Measurements from ENCODE around the gene SMIM1. TPM values are rescaled to one million over a fixed set of nuclear protein-coding genes. Genes with fewer than 3 reads are reported as not detected.
"Not testable (repeated sequence)": the region's sequence is repeated elsewhere in the genome, so short reads cannot be mapped to it uniquely, and the experiment has no call there.

SMIM1 gene, protein sequence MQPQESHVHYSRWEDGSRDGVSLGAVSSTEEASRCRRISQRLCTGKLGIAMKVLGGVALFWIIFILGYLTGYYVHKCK
- total RNA-seq (2014; rRNA removed; shearing (Covaris generic)): 2.9 and 4.4 TPM in 2 replicates
- polyA plus RNA-seq (2015; cell fraction: cytosol; rRNA removed): 5.8 and 10.1 TPM in 2 replicates
- not detected in 2 replicates for polyA plus RNA-seq (2015; cell fraction: nucleus; rRNA removed)

DNA sequence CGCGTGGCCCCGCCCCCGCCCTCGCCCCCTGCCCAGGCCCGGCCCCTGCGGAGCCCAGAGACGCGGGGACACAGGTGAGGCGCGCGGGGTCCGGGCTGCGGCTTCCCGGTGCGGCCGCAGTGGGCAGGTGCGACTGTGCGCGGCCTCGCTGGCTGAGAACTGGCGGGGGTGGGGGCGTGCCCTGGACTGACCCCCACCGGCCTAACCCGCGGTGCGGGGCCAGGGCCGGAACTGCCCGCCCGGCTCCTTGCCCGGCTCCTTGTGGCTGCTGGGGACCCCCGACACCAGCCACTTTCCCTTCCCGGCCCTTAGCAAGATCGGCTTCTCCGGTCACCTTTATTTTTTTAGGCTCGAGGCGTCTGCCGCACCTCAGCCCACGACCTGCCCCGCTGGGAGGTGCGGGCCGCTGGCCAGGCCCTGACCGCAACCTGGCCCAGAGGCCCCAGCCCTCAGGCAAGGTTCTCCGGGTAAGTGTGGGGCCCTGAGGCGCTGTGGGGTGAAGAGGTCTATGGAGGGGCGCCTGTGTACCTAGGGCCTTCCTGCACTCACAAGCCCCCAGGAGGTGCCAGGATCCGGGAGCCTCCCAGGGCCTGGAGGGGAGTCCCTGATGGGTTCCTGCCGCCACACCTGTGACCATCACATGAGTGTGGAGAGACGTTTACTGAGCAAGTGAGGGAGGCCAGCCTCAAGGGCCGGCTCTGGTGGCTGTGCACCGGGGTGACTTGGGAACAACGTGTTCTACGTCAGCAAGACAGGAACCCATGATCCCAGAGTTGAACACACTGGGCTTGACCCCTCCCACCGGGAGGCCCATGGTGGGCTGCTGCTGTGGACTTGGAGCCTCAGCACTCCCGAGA is at the start of gene SMIM1:
SMIM1 (plus strand) TSS at position 35 of the 857 bp plus-strand sequence. CDS start 2,625 bp downstream, outside the sequence.
- in situ Hi-C loops (cut with HindIII; ENCODE audit: low pct_unique_long_range_greater_than_20kb, low sequenced_read_pairs): no loop called here
- DNase-seq (ENCODE audit: low read depth, low spot score): no peak

DNA sequence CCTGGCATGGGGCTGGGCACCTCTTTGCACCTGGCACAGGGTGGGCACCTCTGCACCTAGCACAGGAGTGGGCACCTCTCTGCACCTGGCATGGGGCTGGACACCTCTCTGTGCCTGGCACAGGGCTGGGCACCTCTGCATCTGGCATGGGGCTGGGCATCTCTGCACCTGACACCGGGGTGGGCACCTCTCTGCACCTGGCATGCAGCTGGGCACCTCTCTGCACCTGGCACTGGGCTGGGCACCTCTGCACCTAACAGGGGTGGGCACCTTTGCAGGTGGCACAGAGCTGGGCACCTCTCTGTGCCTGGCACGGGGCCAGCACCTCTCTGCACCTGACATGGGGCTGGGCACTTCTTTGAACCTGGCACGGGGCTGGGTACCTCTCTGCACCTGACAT is 49.7 kb upstream of the SMIM1 start:
- DNase-seq (ENCODE audit: low read depth, low spot score): no peak
- in situ Hi-C loops (cut with HindIII; ENCODE audit: low pct_unique_long_range_greater_than_20kb, low sequenced_read_pairs): no loop called here

DNA sequence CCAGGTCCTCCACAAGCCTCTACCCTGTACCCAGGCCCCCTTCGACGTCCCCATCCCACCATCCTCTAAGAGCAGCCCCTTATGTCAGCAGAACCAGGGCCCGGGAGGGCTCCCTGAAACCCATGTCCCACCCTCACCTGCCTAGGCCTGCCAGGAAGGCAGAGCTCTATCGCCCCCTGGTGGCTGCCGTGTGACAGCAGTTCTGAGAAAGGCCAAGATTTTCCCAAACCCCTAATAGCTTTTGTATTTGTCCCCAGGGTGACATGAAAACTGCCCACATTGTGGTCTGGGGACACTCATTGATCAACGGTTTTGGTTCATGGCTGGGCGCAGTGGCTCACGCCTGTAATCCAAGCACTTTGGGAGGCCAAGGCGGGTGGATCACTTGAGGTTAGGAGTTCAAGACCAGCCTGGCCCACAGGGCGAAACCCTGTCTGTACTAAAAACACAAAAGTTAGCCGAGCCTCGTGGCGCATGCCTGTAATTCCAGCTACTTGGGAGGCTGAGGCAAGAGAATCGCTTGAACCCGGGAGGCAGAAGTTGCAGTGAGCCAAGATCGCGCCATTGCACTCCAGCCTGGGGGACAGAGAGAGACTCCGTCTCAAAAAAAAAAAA is 48.0 kb upstream of the SMIM1 start:
- in situ Hi-C loops (cut with HindIII; ENCODE audit: low pct_unique_long_range_greater_than_20kb, low sequenced_read_pairs): not testable (repeated sequence)
- peak; percentile 63 for DNase-seq (ENCODE audit: low read depth, low spot score)

DNA sequence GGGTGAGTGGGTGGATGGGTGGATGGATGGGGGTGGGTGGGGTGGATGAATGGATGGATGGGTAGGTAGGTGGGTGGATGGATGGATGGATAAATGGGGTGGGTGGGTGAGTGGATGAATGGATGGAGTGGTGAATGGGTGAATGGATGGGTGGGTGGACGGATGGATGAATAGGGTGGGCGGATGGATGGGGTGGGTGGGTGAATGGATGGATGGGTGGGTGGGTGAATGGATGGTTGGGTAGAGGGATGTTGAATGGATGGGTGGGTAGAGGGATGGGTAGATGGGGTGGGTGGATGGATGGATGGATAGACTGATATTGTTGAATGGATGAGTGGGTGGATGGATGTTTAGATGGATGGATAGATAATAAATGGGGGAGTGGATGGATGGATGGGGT is 47.2 kb upstream of the SMIM1 start:
- in situ Hi-C loops (cut with HindIII; ENCODE audit: low pct_unique_long_range_greater_than_20kb, low sequenced_read_pairs): no loop called here
- no peak for DNase-seq (ENCODE audit: low read depth, low spot score)

DNA sequence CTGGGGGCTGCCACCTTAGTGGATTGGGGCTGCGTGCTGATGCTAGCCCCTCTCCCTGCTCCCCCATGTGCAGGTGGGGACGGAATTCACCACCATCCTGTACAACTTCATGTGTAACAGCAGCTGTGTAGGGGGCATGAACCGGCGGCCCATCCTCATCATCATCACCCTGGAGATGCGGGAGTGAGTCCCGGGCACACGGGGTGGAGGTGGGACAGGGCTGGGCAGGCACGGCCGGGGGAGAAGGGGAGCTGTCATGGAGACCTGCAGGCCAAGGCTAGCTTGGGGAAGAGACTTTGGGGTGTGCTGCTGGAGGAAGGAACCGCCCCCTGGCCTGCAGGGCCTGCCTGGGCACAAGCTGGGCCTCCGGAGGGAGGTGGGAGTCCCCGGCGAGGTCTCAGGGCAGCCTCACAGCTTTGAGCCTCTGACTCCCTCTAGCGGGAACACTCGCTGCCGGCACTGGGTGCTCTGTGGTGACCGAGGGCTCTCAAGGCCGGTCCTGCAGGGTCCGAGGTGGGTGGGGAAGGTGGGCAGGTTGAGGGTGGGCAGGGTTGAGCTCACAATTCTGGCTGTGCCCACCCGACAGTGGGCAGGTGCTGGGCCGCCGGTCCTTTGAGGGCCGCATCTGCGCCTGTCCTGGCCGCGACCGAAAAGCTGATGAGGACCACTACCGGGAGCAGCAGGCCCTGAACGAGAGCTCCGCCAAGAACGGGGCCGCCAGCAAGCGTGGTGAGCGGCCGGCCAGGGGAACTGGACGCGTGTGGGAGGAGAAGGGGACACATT is 45.3 kb upstream of the SMIM1 start:
- peak; percentile 67 for DNase-seq (ENCODE audit: low read depth, low spot score)
- in situ Hi-C loops (cut with HindIII; ENCODE audit: low pct_unique_long_range_greater_than_20kb, low sequenced_read_pairs): no loop called here

DNA sequence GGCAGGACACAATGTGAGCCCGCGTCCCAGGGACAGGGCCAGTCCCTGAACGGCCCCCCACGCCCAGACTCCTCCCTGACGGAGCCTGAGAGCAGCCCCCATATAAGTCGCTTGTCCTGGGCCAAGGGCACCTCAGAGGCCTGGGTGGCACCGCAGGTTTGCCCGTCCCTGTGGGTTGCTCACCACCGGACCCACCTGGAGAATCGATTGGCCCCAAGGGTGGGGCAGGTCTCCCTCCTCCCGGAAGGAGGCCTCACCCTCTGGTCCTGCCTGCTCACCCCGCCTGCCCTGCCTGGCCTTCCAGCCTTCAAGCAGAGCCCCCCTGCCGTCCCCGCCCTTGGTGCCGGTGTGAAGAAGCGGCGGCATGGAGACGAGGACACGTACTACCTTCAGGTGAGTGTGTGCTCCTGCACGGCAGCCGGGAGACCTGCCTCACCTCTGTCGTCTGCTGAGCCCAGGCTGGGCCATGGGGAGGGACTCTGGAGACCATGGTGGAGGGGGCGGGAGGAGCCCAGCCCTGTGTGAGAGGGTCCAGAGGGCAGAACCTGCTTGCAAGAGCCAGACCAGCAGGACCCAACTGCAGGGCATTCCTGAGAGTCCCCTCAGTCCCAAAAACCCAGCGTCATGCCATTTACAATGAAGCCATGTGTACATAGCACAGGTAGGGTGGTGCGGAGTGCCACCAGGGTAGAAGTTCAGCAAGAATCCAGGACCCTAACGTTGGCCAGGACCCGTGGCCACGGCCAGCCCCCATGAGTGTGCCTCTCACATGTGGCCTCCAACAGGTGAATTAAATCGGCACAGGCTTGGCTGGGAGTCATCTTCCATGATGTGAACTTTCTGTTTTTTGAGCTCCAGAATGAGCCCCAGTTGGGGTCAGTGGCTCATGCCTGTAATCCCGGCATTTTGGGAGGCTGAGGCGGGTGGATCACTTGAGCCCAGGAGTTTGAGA is 44.4 kb upstream of the SMIM1 start:
- DNase-seq (ENCODE audit: low read depth, low spot score): no peak
- in situ Hi-C loops (cut with HindIII; ENCODE audit: low pct_unique_long_range_greater_than_20kb, low sequenced_read_pairs): no loop called here

DNA sequence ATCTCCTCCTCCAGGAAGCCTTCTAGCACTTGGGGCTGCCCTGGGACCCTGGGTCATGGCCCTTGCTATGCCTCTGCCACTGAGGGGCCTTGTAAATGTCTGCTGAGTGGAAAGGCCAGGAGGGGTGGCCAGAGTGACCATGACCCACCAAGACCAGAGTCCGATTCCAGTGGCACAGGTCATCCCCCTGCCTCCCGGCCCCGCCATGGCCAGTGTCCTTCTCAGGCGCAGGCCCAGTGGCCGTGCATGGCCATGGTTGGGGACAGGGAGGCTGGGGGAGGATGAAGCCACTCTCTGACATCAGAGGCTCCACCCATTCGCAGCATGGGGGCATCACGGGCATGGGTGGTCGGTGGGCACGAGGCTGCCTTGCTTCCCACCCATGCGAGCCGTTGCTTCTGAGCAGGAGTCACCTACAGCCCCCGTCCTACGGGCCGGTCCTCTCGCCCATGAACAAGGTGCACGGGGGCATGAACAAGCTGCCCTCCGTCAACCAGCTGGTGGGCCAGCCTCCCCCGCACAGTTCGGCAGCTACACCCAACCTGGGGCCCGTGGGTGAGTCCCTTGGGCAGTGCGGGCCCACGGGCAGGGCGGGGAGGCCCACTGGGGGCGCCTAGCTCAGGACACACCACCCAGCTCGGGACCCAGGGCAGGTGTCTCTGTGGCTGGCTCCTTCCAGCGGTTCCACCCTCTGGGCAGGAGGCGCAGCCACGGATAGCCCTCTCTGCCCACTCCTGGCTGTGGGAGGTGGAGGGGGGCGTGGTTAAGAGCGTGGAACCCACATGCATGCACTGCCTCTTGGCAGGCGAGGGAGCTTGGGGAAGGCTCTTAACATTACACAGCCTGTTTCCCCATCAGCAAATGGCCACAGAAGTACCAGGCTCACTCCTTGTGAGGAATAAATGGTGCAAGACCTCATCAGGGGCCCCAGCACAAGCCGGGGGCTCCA is 42.7 kb upstream of the SMIM1 start:
- in situ Hi-C loops (cut with HindIII; ENCODE audit: low pct_unique_long_range_greater_than_20kb, low sequenced_read_pairs): no loop called here
- DNase-seq (ENCODE audit: low read depth, low spot score): no peak

DNA sequence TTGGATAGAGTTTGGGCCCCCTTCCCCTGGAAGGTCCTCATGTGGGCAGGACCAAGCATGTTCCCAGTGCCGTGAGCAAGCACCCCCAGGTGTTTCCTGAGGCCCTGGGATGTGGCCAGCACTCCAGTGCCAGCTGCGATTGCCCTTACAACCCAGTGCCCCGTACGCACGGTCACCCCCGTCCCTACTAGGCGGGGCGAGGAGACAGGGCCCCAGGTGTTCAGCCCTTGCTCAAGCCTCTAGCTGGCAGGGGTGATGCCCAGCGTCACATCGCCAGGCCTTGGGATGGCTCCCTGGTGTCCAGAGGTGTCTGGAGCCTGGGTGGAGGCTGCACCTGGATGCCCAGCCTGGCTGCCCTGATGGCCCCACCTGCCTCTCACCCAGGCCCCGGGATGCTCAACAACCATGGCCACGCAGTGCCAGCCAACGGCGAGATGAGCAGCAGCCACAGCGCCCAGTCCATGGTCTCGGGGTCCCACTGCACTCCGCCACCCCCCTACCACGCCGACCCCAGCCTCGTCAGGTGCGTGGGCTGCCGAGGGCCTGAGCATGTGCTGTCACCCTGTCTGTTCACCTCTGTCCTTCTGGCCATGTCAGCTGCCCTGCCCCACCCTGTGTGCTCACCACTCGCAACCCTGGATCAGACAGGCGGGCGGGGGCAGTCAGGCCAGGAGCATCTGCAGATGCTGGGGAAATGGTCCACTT is 41.9 kb upstream of the SMIM1 start:
- DNase-seq (ENCODE audit: low read depth, low spot score): no peak
- in situ Hi-C loops (cut with HindIII; ENCODE audit: low pct_unique_long_range_greater_than_20kb, low sequenced_read_pairs): no loop called here

DNA sequence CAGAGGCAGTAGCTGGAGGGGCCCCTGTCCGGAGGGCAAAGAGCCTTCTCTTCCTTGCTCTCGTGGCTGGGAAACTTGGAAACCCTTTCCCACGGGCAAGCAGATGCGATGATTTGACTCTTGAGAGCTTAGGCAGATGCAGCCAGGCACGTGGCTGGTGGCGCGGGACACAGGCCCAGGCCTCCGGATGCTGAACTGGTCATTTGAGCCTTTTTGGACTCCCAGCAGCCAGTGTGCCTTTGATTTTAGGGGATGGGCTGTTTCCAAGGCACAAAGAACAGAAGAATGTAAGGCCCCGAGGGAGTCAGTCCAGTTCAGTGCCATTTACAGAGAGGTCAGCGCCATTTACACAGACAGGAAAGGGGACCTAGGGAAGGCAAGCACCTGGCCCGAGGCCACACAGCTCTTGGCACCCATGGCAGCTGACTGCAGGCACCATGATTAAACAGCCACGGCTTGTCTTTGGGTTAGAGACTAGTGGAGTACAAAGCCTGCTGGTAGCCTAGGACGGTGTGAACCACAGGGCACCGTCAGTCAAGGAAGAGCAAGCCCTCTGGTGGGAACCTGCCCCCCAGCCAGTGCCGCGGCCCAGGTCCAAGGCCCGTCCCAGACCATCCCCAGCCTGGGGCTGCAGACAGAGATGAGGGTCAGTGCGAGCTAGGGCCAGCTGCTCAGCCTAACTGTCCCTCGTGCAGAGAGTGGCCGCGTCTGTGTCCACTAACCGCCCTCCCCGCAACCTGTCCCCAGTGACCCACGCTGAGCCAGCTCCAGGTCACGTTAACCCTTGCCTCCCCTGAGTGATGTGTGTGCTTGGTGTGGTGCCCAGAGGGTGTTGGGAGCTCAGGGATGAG is 40.7 kb upstream of the SMIM1 start:
- in situ Hi-C loops (cut with HindIII; ENCODE audit: low pct_unique_long_range_greater_than_20kb, low sequenced_read_pairs): no loop called here

DNA sequence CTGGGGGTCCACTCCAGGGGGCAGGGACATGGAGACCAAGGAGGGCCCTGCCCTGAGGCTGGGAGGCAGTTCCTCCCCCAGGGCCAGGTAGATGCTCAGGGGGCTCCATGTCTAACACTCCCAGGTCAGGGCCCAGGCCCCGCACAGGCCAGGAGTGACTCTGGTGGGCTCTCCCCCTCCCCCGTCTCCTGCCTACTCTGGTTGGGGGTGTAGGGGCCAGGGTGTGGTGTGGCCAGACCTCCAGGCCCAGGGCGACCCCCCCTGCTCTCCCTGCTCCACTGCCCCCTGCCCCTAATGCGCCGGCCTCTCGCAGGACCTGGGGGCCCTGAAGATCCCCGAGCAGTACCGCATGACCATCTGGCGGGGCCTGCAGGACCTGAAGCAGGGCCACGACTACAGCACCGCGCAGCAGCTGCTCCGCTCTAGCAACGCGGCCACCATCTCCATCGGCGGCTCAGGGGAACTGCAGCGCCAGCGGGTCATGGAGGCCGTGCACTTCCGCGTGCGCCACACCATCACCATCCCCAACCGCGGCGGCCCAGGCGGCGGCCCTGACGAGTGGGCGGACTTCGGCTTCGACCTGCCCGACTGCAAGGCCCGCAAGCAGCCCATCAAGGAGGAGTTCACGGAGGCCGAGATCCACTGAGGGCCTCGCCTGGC is 40.0 kb upstream of the SMIM1 start:
- no peak for DNase-seq (ENCODE audit: low read depth, low spot score)
- in situ Hi-C loops (cut with HindIII; ENCODE audit: low pct_unique_long_range_greater_than_20kb, low sequenced_read_pairs): no loop called here

More for the DNA sequence above, 40.7 kb upstream of the SMIM1 start:
- DNase-seq (ENCODE audit: low read depth, low spot score): peak; percentile 23

DNA sequence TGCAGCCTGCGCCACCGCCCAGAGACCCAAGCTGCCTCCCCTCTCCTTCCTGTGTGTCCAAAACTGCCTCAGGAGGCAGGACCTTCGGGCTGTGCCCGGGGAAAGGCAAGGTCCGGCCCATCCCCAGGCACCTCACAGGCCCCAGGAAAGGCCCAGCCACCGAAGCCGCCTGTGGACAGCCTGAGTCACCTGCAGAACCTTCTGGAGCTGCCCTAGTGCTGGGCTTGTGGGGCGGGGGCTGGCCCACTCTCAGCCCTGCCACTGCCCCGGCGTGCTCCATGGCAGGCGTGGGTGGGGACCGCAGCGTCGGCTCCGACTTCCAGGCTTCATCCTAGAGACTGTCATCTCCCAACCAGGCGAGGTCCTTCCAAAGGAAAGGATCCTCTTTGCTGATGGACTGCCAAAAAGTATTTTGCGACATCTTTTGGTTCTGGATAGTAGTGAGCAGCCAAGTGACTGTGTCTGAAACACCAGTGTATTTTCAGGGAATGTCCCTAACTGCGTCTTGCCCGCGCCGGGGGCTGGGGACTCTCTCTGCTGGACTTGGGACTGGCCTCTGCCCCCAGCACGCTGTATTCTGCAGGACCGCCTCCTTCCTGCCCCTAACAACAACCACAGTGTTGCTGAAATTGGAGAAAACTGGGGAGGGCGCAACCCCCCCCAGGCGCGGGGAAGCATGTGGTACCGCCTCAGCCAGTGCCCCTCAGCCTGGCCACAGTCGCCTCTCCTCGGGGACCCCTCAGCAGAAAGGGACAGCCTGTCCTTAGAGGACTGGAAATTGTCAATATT is 39.3 kb upstream of the SMIM1 start:
- in situ Hi-C loops (cut with HindIII; ENCODE audit: low pct_unique_long_range_greater_than_20kb, low sequenced_read_pairs): no loop called here
- no peak for DNase-seq (ENCODE audit: low read depth, low spot score)

DNA sequence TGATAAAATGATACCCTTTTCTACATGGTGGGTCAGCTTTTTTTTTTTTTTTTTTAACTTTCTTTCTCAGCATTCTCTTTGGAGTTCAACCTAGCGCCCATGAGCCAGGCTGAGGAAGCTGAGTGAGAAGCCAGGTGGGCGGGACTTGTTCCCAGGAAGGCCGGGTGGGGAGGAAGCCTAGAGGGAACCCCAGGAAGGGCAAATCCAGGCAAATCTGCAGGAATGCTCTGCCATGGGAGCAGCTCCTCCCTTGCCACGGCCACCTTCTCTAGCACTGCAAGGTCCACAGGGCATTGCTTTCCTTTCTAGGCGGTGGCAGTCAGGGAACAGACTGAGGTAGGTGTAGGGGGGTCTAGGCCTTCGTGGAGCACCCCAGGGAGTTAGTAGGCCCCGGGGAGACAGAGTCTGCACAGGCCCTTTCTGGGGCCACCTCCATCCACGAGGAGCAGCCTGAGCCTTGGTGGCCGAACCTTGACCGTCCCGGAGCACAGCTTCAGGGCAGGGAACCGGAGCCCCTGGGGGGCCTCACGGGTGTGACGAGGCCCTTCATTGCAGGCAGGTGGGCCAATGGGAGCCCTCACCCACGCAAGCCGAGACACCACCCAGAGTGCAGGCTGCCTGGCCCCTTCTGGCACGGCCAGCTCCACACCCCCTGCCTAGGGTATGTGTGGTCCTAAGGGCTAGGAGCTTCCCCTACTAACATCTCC is 38.5 kb upstream of the SMIM1 start:
- in situ Hi-C loops (cut with HindIII; ENCODE audit: low pct_unique_long_range_greater_than_20kb, low sequenced_read_pairs): no loop called here
- no peak for DNase-seq (ENCODE audit: low read depth, low spot score)

DNA sequence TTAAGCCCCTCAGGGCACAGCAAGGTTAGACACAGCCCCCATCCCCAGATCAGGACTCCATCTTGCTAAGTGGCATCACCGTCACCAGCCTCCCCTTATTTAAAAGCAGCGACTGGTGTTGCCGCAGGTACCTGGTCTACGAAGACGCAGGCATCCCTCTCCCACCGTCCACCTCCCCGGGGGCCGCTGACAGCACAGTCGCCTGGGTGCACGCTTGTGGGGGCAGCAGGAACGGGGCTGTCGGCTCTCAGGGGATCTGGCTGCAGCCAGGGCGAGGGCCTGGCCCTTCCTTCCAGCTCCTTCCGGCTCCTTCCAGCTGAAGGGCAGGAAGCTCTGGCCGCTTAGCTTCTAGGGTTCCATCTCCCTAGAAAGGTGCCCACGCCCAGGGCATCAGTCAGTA is 37.9 kb upstream of the SMIM1 start:
- in situ Hi-C loops (cut with HindIII; ENCODE audit: low pct_unique_long_range_greater_than_20kb, low sequenced_read_pairs): no loop called here

More for the DNA sequence above, 37.9 kb upstream of the SMIM1 start:
- no peak for DNase-seq (ENCODE audit: low read depth, low spot score)

Data from SK-MEL-5 (cell line).